DOHH2 (cell line): ENCODE measurements around the gene PKN3.

Experiments used
- H3F3A ChIP-seq: fragments of 200-600 bp; sonication (generic), shearing (Covaris generic); 2 replicates; pipeline ENCODE4 v1.6.0; 2016; ENCODE audit warnings: antibody characterized with exemption, mild to moderate bottlenecking; ENCODE audit not compliant: control insufficient read depth, insufficient read depth
- H3K27ac ChIP-seq: fragments of 200-600 bp; sonication (generic); 2 replicates; pipeline ENCODE4 v1.5.1; 2014; ENCODE audit warnings: low read depth, mild to moderate bottlenecking, low read length, moderate library complexity
- H3K27me3 ChIP-seq: fragments of 200-600 bp; sonication (generic); 2 replicates; pipeline ENCODE4 v1.6.1; 2014; ENCODE audit warnings: mild to moderate bottlenecking, low read length, mixed read lengths; ENCODE audit not compliant: control insufficient read depth
- H3K36me3 ChIP-seq: fragments of 200-600 bp; sonication (generic); 2 replicates; pipeline ENCODE4 v1.6.1; 2014; ENCODE audit warnings: mild to moderate bottlenecking, low read length, moderate library complexity, mixed read lengths; ENCODE audit not compliant: control insufficient read depth
- H3K4me1 ChIP-seq: fragments of 200-600 bp; sonication (generic); 2 replicates; pipeline ENCODE4 v1.6.1; 2014; ENCODE audit warnings: mild to moderate bottlenecking, low read length, mixed read lengths; ENCODE audit not compliant: control insufficient read depth
- H3K4me2 ChIP-seq: fragments of 200-600 bp; sonication (generic); 2 replicates; pipeline ENCODE4 v1.6.0; 2014; ENCODE audit warnings: mild to moderate bottlenecking, low read length, moderate library complexity
- H3K4me3 ChIP-seq: fragments of 200-600 bp; sonication (generic); 2 replicates; pipeline ENCODE4 v1.5.1; 2014; ENCODE audit warnings: mild to moderate bottlenecking, low read length, mixed read lengths
- H3K79me2 ChIP-seq: fragments of 200-600 bp; sonication (generic); 2 replicates; pipeline ENCODE4 v1.6.1; 2014; ENCODE audit warnings: mild to moderate bottlenecking, low read length, mixed read lengths; ENCODE audit not compliant: control insufficient read depth
- H3K9me2 ChIP-seq: fragments of 200-600 bp; sonication (generic); replicated peaks from 2 replicates; pipeline ENCODE4 v1.6.1; 2014; ENCODE audit warnings: mild to moderate bottlenecking, low read length, mixed read lengths; ENCODE audit not compliant: control insufficient read depth
- H3K9me3 ChIP-seq: fragments of 200-600 bp; sonication (generic); 2 replicates; pipeline ENCODE4 v1.6.1; 2014; ENCODE audit warnings: antibody characterized with exemption, low read length, mixed read lengths; ENCODE audit not compliant: control insufficient read depth, insufficient read depth
- H4K20me1 ChIP-seq: fragments of 200-600 bp; sonication (generic); 2 replicates; pipeline ENCODE4 v1.6.0; 2014; ENCODE audit warnings: low read depth, mild to moderate bottlenecking, antibody characterized with exemption, low read length, moderate library complexity; ENCODE audit not compliant: control insufficient read depth, insufficient read depth
- EZH2phosphoT487 ChIP-seq: fragments of 200-600 bp; sonication (generic); IDR thresholded peaks from 2 replicates; pipeline ENCODE4 v1.6.1; 2017; ENCODE audit warnings: borderline replicate concordance, mild to moderate bottlenecking, antibody characterized with exemption, low read length, moderate library complexity, mixed read lengths
- TF ChIP-seq, protein P1 (sequence below): fragments of 200-600 bp; sonication (generic); IDR thresholded peaks from one replicate; pipeline ENCODE4 v1.5.1; 2014; ENCODE audit warnings: antibody characterized with exemption, mild to moderate bottlenecking, low read depth, low read length; ENCODE audit not compliant: poor library complexity, severe bottlenecking

Gene PKN3

DNA sequence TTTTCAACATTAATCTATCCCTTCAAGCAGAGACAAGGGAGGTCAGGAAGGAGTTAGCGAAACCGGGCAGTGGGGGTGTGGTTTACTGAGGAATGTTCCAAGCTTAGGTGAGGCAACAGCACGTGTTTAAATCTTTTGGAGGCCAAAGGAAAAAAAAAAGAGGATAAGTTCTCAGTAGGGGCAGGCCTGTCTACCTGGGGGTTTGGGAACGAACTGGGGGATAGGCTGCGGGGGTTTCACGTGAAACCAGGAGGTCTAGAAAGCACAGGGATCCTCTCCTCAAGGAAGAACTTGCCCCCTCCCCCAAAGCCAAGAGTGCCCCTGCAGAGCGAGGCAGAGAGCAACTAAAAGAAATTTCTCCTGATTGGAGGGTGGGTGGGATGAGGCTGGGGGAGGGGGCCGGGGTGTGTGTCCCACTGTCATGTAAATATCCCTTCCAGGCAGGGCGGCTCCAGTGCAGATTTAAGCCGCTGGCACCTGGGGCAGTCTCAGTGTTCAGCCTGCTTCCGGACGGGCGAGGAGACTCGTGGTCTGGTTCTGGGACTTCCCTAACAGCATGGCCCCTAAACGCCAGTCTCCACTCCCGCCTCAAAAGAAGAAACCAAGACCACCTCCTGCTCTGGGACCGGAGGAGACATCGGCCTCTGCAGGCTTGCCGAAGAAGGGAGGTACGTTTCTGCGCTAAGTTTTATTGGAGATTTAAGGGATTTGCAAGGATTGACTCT, 18.8 kb upstream of the PKN3 start:
- Histone ChIP-seq H3K4me1 (peaks cover 54% of the 10 kb centered on the region), H3K27me3 (no peaks in the 10 kb centered on the region), H3K27ac (peak overlapping the region; percentile 98), H3F3A (peaks cover 22% of the 10 kb centered on the region), H3K4me2 (peak overlapping the region; percentile 87), H3K9me3 (no peaks in the 10 kb centered on the region), H3K79me2 (peaks cover 82% of the 10 kb centered on the region), H3K4me3 (peak overlapping the region; percentile 93), H3K36me3 (peaks cover 52% of the 10 kb centered on the region), H4K20me1 (peaks cover 8% of the 10 kb centered on the region; the same call in 1 of the 2 replicates), H3K9me2 (no peaks in the 10 kb centered on the region)
- no peak for TF ChIP-seq EZH2phosphoT487
- TF ChIP-seq, protein P1, sequence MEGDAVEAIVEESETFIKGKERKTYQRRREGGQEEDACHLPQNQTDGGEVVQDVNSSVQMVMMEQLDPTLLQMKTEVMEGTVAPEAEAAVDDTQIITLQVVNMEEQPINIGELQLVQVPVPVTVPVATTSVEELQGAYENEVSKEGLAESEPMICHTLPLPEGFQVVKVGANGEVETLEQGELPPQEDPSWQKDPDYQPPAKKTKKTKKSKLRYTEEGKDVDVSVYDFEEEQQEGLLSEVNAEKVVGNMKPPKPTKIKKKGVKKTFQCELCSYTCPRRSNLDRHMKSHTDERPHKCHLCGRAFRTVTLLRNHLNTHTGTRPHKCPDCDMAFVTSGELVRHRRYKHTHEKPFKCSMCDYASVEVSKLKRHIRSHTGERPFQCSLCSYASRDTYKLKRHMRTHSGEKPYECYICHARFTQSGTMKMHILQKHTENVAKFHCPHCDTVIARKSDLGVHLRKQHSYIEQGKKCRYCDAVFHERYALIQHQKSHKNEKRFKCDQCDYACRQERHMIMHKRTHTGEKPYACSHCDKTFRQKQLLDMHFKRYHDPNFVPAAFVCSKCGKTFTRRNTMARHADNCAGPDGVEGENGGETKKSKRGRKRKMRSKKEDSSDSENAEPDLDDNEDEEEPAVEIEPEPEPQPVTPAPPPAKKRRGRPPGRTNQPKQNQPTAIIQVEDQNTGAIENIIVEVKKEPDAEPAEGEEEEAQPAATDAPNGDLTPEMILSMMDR: no peak

DNA sequence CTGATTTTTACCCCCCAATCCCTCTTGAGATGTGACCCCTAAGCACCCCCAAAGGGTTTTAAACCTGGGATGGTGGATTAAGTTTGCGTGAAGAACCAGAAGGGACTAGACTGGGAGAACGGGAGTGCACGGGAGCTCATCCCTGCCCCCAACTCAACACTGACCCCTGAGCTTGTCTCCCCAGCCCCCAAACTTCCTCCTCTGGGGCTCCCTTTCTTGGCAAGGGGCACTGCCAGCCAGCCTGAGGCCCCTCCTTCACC, 18.3 kb upstream of the PKN3 start:
- Histone ChIP-seq H3K9me2 (no peaks in the 10 kb centered on the region), H3K9me3 (no peaks in the 10 kb centered on the region), H3K79me2 (peaks cover 83% of the 10 kb centered on the region), H3F3A (peaks cover 22% of the 10 kb centered on the region), H3K36me3 (peaks cover 53% of the 10 kb centered on the region), H3K27ac (peak overlapping the region; percentile 98), H3K4me1 (peaks cover 56% of the 10 kb centered on the region), H4K20me1 (peaks cover 8% of the 10 kb centered on the region; the same call in 1 of the 2 replicates), H3K27me3 (no peaks in the 10 kb centered on the region), H3K4me2 (peak overlapping the region; percentile 87), H3K4me3 (peak overlapping the region; percentile 93)
- TF ChIP-seq EZH2phosphoT487: no peak
- TF ChIP-seq, protein P1: no peak

DNA sequence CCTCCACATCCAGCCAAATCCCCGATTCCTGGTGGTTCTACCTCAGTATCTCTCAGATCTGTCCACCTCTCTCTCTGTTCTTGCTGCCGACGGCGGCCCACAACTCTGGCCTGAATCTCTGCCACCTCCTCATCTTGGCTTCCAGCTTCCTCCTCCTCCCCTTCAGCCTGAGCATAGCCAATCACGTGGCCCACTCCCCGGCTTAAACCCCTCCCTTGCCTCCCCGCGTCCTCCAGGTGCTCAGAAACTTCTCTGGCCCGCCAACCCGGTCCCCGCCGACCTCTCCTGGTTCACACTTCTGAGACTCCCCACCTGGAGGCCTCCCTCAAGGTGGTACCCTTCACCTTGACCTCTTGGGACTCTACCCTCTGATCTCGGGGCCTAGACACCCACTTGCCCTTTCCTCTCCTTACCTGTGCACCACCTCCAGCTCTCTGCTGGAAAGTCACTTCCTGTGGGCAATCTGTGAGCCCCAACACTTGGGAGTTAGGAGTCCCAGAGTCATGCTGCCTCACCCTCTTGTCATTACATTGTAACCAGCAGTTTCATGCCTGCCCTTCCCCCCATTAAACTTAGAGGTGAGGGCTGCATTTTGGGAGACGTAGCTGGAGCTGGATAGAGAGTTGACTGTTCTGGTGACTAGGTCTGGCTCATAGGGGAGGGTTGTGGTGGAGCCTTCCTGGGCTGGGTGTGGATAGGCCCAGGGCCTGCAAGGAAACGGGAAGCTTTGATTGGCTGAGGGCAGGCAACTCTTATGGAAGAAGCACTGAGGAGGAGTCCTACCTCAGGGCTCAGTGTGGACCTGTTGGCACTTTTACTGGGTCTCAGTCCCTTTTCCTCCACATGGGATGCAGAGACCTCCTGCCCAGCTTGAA, 17.7 kb upstream of the PKN3 start:
- no peaks in the 10 kb centered on the region for H3K9me3 ChIP-seq
- peak overlapping the region; percentile 87 for H3K4me2 ChIP-seq
- H3F3A ChIP-seq: peaks cover 22% of the 10 kb centered on the region
- peaks cover 86% of the 10 kb centered on the region for H3K79me2 ChIP-seq
- no peaks in the 10 kb centered on the region for H3K27me3 ChIP-seq
- TF ChIP-seq, protein P1: no peak
- TF ChIP-seq EZH2phosphoT487: no peak
- peaks cover 56% of the 10 kb centered on the region for H3K4me1 ChIP-seq
- H3K36me3 ChIP-seq: peaks cover 53% of the 10 kb centered on the region
- no peaks in the 10 kb centered on the region for H3K9me2 ChIP-seq
- H3K4me3 ChIP-seq: peak overlapping the region; percentile 93
- peak overlapping the region; percentile 98 for H3K27ac ChIP-seq
- H4K20me1 ChIP-seq: peaks cover 8% of the 10 kb centered on the region; the same call in 1 of the 2 replicates
